GM18507 (cell line): ENCODE measurements around the gene DLGAP3.

Experiments used
- DNase-seq: peaks from one replicate; pipeline ENCODE4 v3.0.0; 2011; ENCODE audit warnings: low read depth; ENCODE audit not compliant: insufficient read length; ENCODE audit errors: extremely low spot score
- FAIRE-seq: peaks from 2 replicates; lab custom pipeline; 2011; peaks lifted over from hg19 to GRCh38; lab: Jason Lieb, UNC

The DLGAP3 gene

GRCh38 chr1:34907487-34908090 is 21.9 kb downstream of the DLGAP3 start:
- DNase-seq (no peak), FAIRE-seq (no peak)

GRCh38 chr1:34906756-34907155 is 22.7 kb downstream of the DLGAP3 start:
- FAIRE-seq (no peak), DNase-seq (no peak)

DNA sequence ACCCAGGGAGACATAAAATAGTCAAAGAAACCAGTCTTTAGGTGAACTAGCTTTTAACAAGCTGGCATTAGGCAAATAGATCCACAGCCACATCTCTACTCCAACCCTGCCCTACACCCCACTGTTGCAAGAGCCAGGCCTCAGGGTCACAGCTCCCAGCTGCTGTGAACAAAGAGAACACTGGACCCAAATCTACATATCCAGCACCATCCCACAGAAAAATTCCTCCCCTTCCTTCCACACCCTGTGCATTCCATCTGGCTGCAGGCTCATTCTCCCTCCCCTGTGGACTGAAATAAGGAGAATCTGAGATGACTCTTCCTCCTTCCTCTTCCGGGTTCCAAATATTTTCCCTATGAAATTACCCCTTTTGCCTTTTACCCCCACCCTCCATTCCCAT is 23.2 kb downstream of the DLGAP3 start:
- DNase-seq (no peak), FAIRE-seq (no peak)

GRCh38 chr1:34905098-34905459 is 24.4 kb downstream of the DLGAP3 start:
- DNase-seq (no peak), FAIRE-seq (no peak)

GRCh38 chr1:34904236-34905097 is 25.0 kb downstream of the DLGAP3 start:
- FAIRE-seq (no peak), DNase-seq (no peak)

DNA sequence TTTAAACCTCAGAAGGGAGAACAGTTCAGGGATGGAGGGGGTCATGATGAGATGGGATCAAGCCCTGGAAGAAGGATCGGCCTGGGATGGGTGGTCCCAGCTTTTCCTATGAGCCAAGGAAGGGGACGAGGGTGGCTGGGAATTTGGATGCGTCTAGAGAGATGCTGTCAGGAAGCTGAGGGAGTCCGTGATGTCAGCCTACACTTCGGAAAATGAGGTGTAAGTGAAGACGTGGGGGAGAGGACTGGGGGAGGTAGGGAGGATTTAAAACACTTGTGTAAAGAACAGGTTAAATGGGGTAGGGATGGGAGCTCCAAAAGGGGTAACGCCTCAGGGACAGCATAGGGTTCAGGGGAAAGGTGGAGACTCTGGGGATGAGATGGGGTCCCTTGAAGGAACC is 27.5 kb downstream of the DLGAP3 start:
- FAIRE-seq (no peak), DNase-seq (no peak)

DNA sequence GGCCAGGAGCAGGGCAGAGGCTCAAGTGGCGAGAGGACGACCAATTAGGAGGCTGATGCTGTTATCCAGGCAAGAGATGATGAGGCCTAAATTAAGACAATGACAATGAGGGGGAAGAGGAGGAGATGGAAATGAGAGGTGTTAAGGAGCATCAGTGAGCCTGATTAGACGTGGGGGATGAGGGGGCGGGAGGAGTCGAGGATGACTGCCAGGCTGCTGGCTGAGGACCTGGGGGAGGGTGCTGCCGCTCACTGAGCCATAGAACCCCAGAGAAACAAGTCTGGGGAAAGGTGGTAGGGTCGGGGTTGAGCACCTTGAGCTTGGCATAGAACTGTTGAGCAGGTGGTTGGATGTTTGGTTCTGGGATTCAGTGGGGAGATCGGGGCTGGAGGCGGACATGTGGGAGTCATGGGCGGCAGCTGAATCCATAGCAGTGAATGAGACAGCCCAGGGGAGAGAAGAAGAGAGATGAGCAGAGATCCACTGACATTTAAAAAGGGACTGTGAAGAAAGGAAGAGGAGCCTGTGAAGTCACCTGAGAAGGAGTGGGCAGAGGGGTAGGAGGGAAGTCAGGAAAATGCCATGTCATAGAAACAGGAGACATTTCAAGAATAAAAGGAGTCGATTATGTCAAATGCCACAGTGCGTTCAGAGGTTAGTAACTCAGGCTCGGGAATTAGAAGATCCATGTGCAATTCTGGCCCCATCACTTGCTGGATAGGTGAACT is 28.5 kb downstream of the DLGAP3 start:
- FAIRE-seq (no peak), DNase-seq (no peak)

DNA sequence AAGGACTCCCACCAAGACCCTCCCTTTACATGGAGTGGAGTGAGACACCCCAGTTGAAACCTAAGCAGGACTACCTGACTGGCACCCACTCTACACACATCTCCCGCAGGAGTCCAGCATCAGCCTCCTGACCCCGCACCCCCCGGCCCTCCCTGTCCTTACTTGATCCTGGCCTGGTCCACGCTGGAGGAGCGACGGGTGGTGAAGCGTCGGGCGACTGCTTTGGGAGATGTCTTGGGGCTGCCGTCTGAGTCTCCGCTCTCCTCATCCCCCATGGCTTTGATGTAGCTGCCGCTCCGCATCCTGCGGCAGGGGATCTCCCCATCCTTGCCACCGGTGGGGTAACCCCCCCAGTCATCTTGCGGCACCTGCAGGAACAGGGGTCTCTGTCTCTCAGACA is 29.5 kb downstream of the DLGAP3 start:
- DNase-seq: no peak
- no peak for FAIRE-seq

DNA sequence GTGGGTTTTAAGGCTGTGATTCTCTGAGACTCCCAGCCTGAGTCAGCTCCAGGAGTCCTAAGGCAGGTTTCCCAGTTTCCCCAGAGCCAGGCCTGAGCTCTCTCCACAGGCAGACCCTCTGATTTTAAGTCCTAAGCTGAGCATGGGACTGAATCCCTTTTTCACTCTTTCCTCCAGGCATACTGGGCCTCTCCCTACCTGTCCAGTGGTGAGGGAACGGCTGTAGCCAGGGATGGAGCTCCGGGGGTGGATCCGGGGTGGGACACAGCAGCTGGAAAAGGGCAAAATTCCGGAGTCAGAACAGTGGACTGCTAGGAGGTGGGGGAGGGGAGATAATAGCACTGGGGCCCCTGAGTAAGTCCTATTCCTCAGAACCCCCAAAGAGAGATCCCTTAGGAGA is 30.0 kb downstream of the DLGAP3 start:
- no peak for FAIRE-seq
- no peak for DNase-seq

DNA sequence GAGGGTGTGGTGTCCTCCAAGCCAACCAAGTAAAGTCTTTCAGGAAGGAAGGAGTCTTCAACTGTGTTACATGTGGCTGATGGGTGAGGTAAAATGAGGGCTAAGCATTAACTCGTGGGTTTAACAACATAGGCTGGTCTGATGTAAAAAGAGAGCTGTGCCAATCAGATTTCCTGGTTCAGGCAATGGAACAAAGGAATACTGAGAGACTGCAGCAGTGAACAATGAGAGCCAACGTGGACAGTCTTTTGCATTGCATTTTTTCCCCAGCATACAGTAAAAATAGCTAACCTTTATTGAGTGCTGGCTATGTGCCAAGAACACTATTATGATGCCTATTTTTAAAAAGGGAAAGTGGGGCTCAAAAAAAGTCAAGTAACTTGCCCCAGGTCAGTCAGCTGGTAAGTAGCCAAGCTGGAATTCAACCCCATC is 31.1 kb downstream of the DLGAP3 start:
- no peak for DNase-seq
- FAIRE-seq: no peak

- DNase-seq: no peak
These were observed 32.8 kb downstream of the DLGAP3 start for GRCh38 chr1:34896612-34897011.

GRCh38 chr1:34889705-34890104 is 39.7 kb downstream of the DLGAP3 start:
- FAIRE-seq: no peak
- no peak for DNase-seq

More at GRCh38 chr1:34896612-34897011, 32.8 kb downstream of the DLGAP3 start:
- FAIRE-seq: no peak

GRCh38 chr1:34887593-34887992 is 41.9 kb downstream of the DLGAP3 start:
- FAIRE-seq (no peak), DNase-seq (no peak)

DNA sequence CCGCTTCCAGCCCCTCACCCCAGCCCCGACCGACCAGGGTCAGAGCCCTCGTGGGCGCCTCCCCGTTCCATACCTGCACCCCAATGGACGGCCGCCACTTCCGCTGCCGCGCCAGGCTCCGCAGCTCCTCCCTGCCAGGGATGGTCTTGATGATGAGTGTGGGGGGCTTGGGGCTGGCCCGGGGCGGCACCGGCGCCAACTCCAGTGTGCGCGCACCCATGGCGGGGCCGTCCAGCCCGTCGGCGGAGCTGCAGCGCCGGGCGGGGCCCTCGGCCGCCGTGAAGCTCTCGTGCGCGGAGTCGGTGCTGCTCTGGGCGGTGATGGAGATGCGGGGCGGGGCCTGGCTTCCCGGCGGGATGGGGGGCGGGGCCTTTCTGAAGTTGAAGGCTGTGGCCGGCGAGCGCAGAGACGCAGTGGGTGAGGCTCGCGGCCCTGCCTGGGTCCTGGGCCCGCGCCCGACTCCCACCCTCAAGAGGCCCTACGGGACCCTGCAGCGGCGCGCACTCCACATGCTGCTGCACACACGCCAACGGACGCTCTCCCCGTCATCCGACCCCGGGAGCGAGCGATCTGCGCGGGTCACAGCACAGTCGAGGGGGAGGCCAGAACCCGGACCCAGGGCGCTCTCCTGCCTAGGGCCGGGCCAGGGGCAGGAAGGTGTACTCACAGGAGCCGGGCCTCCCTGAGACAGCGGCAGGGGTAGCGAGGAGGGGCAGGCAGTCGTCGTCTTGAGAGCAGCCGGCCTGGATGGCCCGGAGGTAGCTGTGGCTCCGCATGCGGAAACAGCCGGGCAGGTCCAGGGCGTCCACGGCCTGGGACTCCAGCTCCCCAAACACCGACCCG is 43.8 kb downstream of the DLGAP3 start:
- FAIRE-seq (no peak), DNase-seq (no peak)

DNA sequence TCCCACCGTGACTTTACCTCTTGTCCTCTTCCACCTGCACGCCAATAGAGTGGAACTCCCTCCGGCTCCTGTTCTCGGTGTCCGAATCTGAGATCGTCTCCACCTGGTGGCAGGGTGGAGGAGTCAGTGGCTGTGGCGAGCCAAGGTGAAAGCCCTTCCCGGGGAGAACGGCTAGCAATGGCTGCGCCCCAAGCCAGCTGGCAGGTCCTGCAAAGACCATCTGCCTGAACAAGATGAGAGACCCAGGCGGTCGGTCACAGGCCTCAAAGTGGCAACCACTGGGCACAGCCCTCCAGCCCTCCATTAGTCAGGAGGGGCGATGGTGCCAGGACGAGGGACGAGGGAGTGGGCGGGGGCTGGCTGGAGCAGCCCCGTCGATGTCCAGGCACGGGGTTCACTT is 44.5 kb downstream of the DLGAP3 start:
- DNase-seq: no peak
- FAIRE-seq: no peak

DNA sequence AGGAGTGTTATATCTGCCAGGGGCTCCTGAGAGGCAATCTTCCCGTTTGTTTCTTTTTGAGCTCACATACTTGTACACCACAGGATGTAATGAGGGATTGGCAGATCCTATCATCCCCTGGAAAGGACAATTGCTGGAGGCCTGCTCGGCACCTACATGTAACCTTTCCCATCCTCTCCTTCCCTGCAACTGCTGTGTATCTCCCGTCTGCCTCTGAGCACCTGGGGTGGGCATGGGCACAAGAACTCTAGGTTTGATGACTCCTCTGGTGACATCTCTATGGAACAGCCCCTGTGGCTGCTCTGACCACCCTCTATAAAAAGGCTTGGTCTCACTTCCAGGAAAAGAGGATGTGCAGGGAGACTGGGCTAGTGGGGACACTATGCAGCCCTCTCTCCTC is 44.9 kb downstream of the DLGAP3 start:
- DNase-seq (no peak), FAIRE-seq (no peak)

GRCh38 chr1:34879230-34879629 is 50.2 kb downstream of the DLGAP3 start:
- FAIRE-seq (no peak), DNase-seq (no peak)

DNA sequence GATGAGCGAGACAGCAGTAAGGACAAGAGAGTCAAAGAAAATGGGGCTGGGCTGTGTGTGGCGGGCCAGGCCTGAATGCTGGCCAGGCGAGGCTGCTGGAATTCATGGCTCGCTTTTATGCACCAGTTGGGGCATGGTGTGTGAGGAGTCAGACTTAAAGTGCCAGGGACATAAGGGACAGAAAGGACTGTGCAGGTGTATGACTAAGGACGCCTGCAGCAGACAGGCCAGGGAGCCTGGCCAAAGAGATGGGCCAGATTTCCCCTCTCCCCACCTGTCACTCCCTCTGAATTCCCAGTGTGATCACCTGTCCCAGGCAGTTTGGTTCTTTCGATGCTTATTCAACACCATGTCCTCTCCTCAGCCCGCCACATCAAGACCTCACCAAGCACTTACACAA is 53.0 kb downstream of the DLGAP3 start:
- no peak for FAIRE-seq

GRCh38 chr1:34874296-34874952 is 55.0 kb downstream of the DLGAP3 start:
- FAIRE-seq (no peak), DNase-seq (no peak)

More for the DNA sequence above, 53.0 kb downstream of the DLGAP3 start:
- no peak for DNase-seq
